CD14-positive monocyte (primary cell): ENCODE data around the gene VPS33B. TPM values are rescaled to one million over a fixed set of nuclear protein-coding genes. Genes with fewer than 3 reads are reported as not detected.
A peak's percentile ranks its signal among the peaks of the same experiment; 100 is the strongest.

Source experiments
- DNase-seq, 3 donors: peaks; one replicate each; pipeline ENCODE4 v3.0.0-alpha.2; 2011 to 2022
- H2AFZ ChIP-seq: 2 replicates; pipeline ENCODE4 v1.6.0; 2012; ENCODE audit warnings: mild to moderate bottlenecking, low read depth, low read length, inconsistent platforms; ENCODE audit not compliant: insufficient read depth, poor library complexity, severe bottlenecking
- H3K27ac ChIP-seq, 2 donors: 1 replicate in 1 of 2; 2 replicates in 1 of 2; pipeline ENCODE4 v1.5.1; 2012 to 2013; ENCODE audit warnings: low read length in 2 of 2, control low read depth in 1 of 2, inconsistent platforms in 1 of 2, low read depth in 1 of 2, mild to moderate bottlenecking in 1 of 2
- H3K27me3 ChIP-seq, 2 donors: one replicate each; pipeline versions ENCODE4 v1.6.0 to v1.6.1; 2011 to 2013; ENCODE audit warnings: low read length in 2 of 2; ENCODE audit not compliant: control insufficient read depth in 2 of 2, insufficient read depth in 2 of 2
- H3K36me3 ChIP-seq, 2 donors: replicated peaks in 1 of 2; 1 replicate in 1 of 2; 2 replicates in 1 of 2; pipeline versions ENCODE4 v1.5.1 to v1.6.1; 2012 to 2013; ENCODE audit warnings: low read length in 2 of 2, control low read depth in 1 of 2, inconsistent platforms in 1 of 2, mild to moderate bottlenecking in 1 of 2; ENCODE audit not compliant: insufficient read depth in 2 of 2, control insufficient read depth in 1 of 2
- H3K4me1 ChIP-seq, 2 donors: 1 replicate in 1 of 2; 2 replicates in 1 of 2; pipeline versions ENCODE4 v1.5.1 to v1.6.1; 2012 to 2013; ENCODE audit warnings: low read length in 2 of 2, control low read depth in 1 of 2, inconsistent platforms in 1 of 2, mild to moderate bottlenecking in 1 of 2, moderate library complexity in 1 of 2; ENCODE audit not compliant: insufficient read depth in 2 of 2, control insufficient read depth in 1 of 2
- H3K4me2 ChIP-seq: replicated peaks from 2 replicates; pipeline ENCODE3; 2012; ENCODE audit warnings: low read length, moderate library complexity, mild to moderate bottlenecking; ENCODE audit not compliant: poor library complexity, severe bottlenecking; ENCODE audit errors: extremely low read depth
- H3K4me3 ChIP-seq, 3 experiments: fragments of 200-600 bp in 1 of 3; sonication (generic) in 1 of 3; replicated peaks in 1 of 3; 1 replicate in 2 of 3; 2 replicates in 1 of 3; pipeline ENCODE4 v1.5.1; 2011 to 2013; ENCODE audit warnings: low read length in 3 of 3, mild to moderate bottlenecking in 3 of 3, control low read depth in 2 of 3, low read depth in 2 of 3, inconsistent platforms in 1 of 3, moderate library complexity in 1 of 3
- H3K79me2 ChIP-seq: 2 replicates; pipeline ENCODE4 v1.6.0; 2012; ENCODE audit warnings: mild to moderate bottlenecking, control low read depth, inconsistent platforms, low read length, moderate library complexity; ENCODE audit not compliant: insufficient read depth
- H3K9ac ChIP-seq: 2 replicates; pipeline ENCODE4 v1.6.0; 2017; ENCODE audit warnings: low read length, mild to moderate bottlenecking; ENCODE audit not compliant: insufficient read depth, poor library complexity, severe bottlenecking
- H3K9me3 ChIP-seq, 2 donors: replicated peaks in 1 of 2; 1 replicate in 1 of 2; 2 replicates in 1 of 2; pipeline versions ENCODE4 v1.5.1 to v1.6.1; 2012 to 2013; ENCODE audit warnings: low read length in 2 of 2, control low read depth in 1 of 2; ENCODE audit not compliant: control insufficient read depth in 1 of 2, insufficient read depth in 1 of 2
- H4K20me1 ChIP-seq: 2 replicates; pipeline ENCODE4 v1.6.0; 2012; ENCODE audit warnings: mild to moderate bottlenecking, low read length, control low read depth, moderate library complexity; ENCODE audit not compliant: insufficient read depth
- H3K27ac Mint-ChIP-seq, 7 donors: one replicate each; pipeline ENCODE4 v1.8.0; 2020; ENCODE audit warnings: mild to moderate bottlenecking in 7 of 7, mixed read lengths in 7 of 7, moderate library complexity in 6 of 7, inconsistent platforms in 2 of 7
- H3K27me3 Mint-ChIP-seq, 3 donors: one replicate each; pipeline ENCODE4 v1.8.0; 2021 to 2022; ENCODE audit warnings: low read depth in 3 of 3, mild to moderate bottlenecking in 3 of 3, mixed read lengths in 3 of 3, moderate library complexity in 3 of 3, inconsistent platforms in 1 of 3
- H3K36me3 Mint-ChIP-seq, 2 donors: one replicate each; pipeline ENCODE4 v1.8.0; 2020; ENCODE audit warnings: mixed read lengths in 2 of 2, inconsistent platforms in 1 of 2, mild to moderate bottlenecking in 1 of 2
- H3K4me1 Mint-ChIP-seq: one replicate; pipeline ENCODE4 v1.8.0; 2020; ENCODE audit warnings: mild to moderate bottlenecking, mixed read lengths
- H3K4me3 Mint-ChIP-seq, 2 donors: one replicate each; pipeline ENCODE4 v1.8.0; 2020; ENCODE audit warnings: mild to moderate bottlenecking in 2 of 2, mixed read lengths in 2 of 2, moderate library complexity in 1 of 2
- H3K9me3 Mint-ChIP-seq, 7 donors: one replicate each; pipeline ENCODE4 v1.8.0; 2020 to 2022; ENCODE audit warnings: mixed read lengths in 7 of 7, mild to moderate bottlenecking in 6 of 7, moderate library complexity in 6 of 7, inconsistent platforms in 2 of 7
- CTCF ChIP-seq: fragments of 200-600 bp; IDR thresholded peaks from one replicate; pipeline ENCODE4 v1.8.0; 2022; ENCODE audit warnings: antibody characterized with exemption, mild to moderate bottlenecking
- WGBS: methylation state at CpG from one replicate; pipeline ENCODE4 v1.1.5; 2013; ENCODE audit warnings: missing lambda C conversion rate; ENCODE audit not compliant: insufficient coverage; 5-methylcytosine and 5-hydroxymethylcytosine counted together
- intact Hi-C, 2 donors: fragments of 100-400 bp; cut with micrococcal nuclease; formaldehyde crosslinking; loops; one replicate each; pipeline versions ENCODE4 v1.15.0 to v1.15.1; 2023
- polyA plus RNA-seq, 3 donors: library from polyadenylated mRNA; depleted of rRNA in 1 of 3; unstranded in 2 of 3; stranded (reverse) in 1 of 3; fragments of 300-500 nt in 2 of 3; fragments of >200 nt in 1 of 3; fragmentation: Illumina TruSeq in 2 of 3; gene quantifications; 1 replicate in 2 of 3; 2 replicates in 1 of 3; pipeline ENCODE4 v1.2.3, GENCODE V29; 2012 to 2021

The VPS33B gene
- polyA plus RNA-seq, 3 donors = 4.0 to 16.9 (median 4.8) TPM

GRCh38 chr15:90998737-90999136 lies 23.7 kb downstream of the VPS33B start:
- no peak overlapping the region for H3K9ac ChIP-seq
- Mint-ChIP-seq H3K27ac (peak overlapping the region in 1 of 7 donors; percentile 50), H3K9me3 (peaks cover 0 to 3% (median 0%) of the 10 kb centered on the region in 7 donors), H3K4me1 (peaks cover 6% of the 10 kb centered on the region), H3K4me3 (no peak overlapping the region), H3K27me3 (peaks cover 0 to 2% (median 0%) of the 10 kb centered on the region in 3 donors), H3K36me3 (peaks cover 57 to 63% of the 10 kb centered on the region in 2 donors)
- no peak overlapping the region for H2AFZ ChIP-seq
- no peak for TF ChIP-seq CTCF
- WGBS = 84% methylated on average over 5 of the region's 8 CpGs
- intact Hi-C loops = no loop called here
- H3K79me2 ChIP-seq = peaks cover 16% of the 10 kb centered on the region
- peaks cover 8% of the 10 kb centered on the region in 2 donors for H3K4me1 ChIP-seq
- H3K4me2 ChIP-seq = no peak overlapping the region
- no peaks in the 10 kb centered on the region for H3K27me3 ChIP-seq
- no peak overlapping the region for H3K27ac ChIP-seq
- peaks cover 57 to 64% of the 10 kb centered on the region in 2 donors for H3K36me3 ChIP-seq
- H3K9me3 ChIP-seq = no peaks in the 10 kb centered on the region
- no peak overlapping the region for H3K4me3 ChIP-seq
- DNase-seq = no peak
- no peaks in the 10 kb centered on the region for H4K20me1 ChIP-seq

GRCh38 chr15:90994417-90995311 lies 27.7 kb downstream of the VPS33B start, which contains the start of gene PRC1:
TSS of gene PRC1 (minus strand) at chr15:90994535. CDS start at chr15:90994417, 118 bp downstream.
- Histone ChIP-seq H4K20me1 (no peaks in the 10 kb centered on the region), H3K27me3 (no peaks in the 10 kb centered on the region), H2AFZ (peak within 1 kb of the TSS; percentile 86), H3K4me3 (peak within 1 kb of the TSS; percentile 67 to 99 (median 74)), H3K27ac (peak within 1 kb of the TSS; percentile 68 to 87), H3K4me1 (peaks cover 13 to 16% of the 10 kb centered on the region in 2 donors), H3K79me2 (peaks cover 56% of the 10 kb centered on the region), H3K9ac (peak within 1 kb of the TSS; percentile 85), H3K4me2 (peak within 1 kb of the TSS; percentile 84), H3K36me3 (peaks cover 20 to 23% of the 10 kb centered on the region in 2 donors), H3K9me3 (no peaks in the 10 kb centered on the region)
- H3K4me1 Mint-ChIP-seq = peaks cover 26% of the 10 kb centered on the region
- TF ChIP-seq CTCF = no peak
- WGBS = under 1% methylated on average over 56 of the region's 75 CpGs
- peak within 1 kb of the TSS; percentile 99 to 100 for H3K4me3 Mint-ChIP-seq
- DNase-seq = peak; percentile 97
- peaks cover 0 to 3% (median 0%) of the 10 kb centered on the region in 7 donors for H3K9me3 Mint-ChIP-seq
- H3K36me3 Mint-ChIP-seq = peaks cover 24% of the 10 kb centered on the region in 2 donors
- H3K27me3 Mint-ChIP-seq = no peaks in the 10 kb centered on the region
- peak within 1 kb of the TSS; percentile 92 to 98 (median 96) for H3K27ac Mint-ChIP-seq
- intact Hi-C loops = loop anchor here in 1 of 2 donors (2.0 kb wide), 1 partner anchor 40 kb away; the partner anchor contains the start of gene RCCD1
